Mesendoderm (in vitro differentiated cells): ENCODE measurements around the gene EIF3I.

Source experiments
- DNase-seq: peaks from one replicate; pipeline ENCODE4 v3.0.0; 2013
- H2AK5ac ChIP-seq: 2 replicates; pipeline ENCODE4 v1.6.1; 2013; ENCODE audit warnings: low read length, inconsistent platforms
- H2BK120ac ChIP-seq: 2 replicates; pipeline ENCODE4 v1.6.1; 2013; ENCODE audit warnings: low read depth, mild to moderate bottlenecking, low read length, moderate library complexity, mixed read lengths
- H2BK15ac ChIP-seq: replicated peaks from 2 replicates; pipeline ENCODE4 v1.6.1; 2013; ENCODE audit warnings: low read depth, mild to moderate bottlenecking, moderate library complexity
- H2BK5ac ChIP-seq: 2 replicates; pipeline ENCODE4 v1.6.1; 2013; ENCODE audit warnings: low read length, inconsistent platforms
- H3K18ac ChIP-seq: 2 replicates; pipeline ENCODE4 v1.6.1; 2013; ENCODE audit warnings: mild to moderate bottlenecking, low read length, mixed read lengths
- H3K23ac ChIP-seq: one replicate; pipeline ENCODE4 v1.6.1; 2013; ENCODE audit warnings: low read length
- H3K27ac ChIP-seq: 2 replicates; pipeline ENCODE4 v1.5.1; 2013; ENCODE audit warnings: low read depth, mild to moderate bottlenecking, inconsistent platforms, low read length, moderate library complexity
- H3K27me3 ChIP-seq: 2 replicates; pipeline ENCODE4 v1.6.1; 2013; ENCODE audit warnings: low read length, control low read depth, mild to moderate bottlenecking, inconsistent platforms; ENCODE audit not compliant: insufficient read depth, poor library complexity
- H3K36me3 ChIP-seq: 2 replicates; pipeline ENCODE4 v1.6.1; 2013; ENCODE audit warnings: low read length, inconsistent platforms; ENCODE audit not compliant: control insufficient read depth, insufficient read depth
- H3K4ac ChIP-seq: one replicate; pipeline ENCODE4 v1.6.1; 2013; ENCODE audit warnings: low read depth, mild to moderate bottlenecking, low read length, moderate library complexity
- H3K4me1 ChIP-seq: 2 replicates; pipeline ENCODE4 v1.6.1; 2013; ENCODE audit warnings: low read depth, low read length, inconsistent platforms; ENCODE audit not compliant: control insufficient read depth
- H3K4me2 ChIP-seq: 2 replicates; pipeline ENCODE4 v1.6.1; 2013; ENCODE audit warnings: low read length
- H3K4me3 ChIP-seq: 2 replicates; pipeline ENCODE4 v1.5.1; 2013; ENCODE audit warnings: mild to moderate bottlenecking, low read length
- H3K56ac ChIP-seq: one replicate; pipeline ENCODE4 v1.6.1; 2013; ENCODE audit warnings: low read length
- H3K79me1 ChIP-seq: 2 replicates; pipeline ENCODE4 v1.6.1; 2013; ENCODE audit warnings: low read length, inconsistent platforms
- H3K79me2 ChIP-seq: 2 replicates; pipeline ENCODE4 v1.6.1; 2013; ENCODE audit warnings: mild to moderate bottlenecking, low read length; ENCODE audit not compliant: control insufficient read depth, insufficient read depth
- H3K9ac ChIP-seq: 2 replicates; pipeline ENCODE4 v1.6.1; 2013; ENCODE audit warnings: low read length, inconsistent platforms
- H4K5ac ChIP-seq: one replicate; pipeline ENCODE4 v1.6.1; 2013; ENCODE audit warnings: low read length
- H4K8ac ChIP-seq: one replicate; pipeline ENCODE4 v1.6.1; 2013; ENCODE audit warnings: low read depth, mild to moderate bottlenecking, control low read depth, low read length, moderate library complexity
- WGBS: extraction: QIAGEN DNeasy Blood & Tissue Kit; methylation state at CpG from one replicate; pipeline ENCODE4 v1.1.7; 2013; ENCODE audit warnings: low lambda C conversion rate, missing lambda C conversion rate; ENCODE audit not compliant: insufficient coverage; ENCODE audit errors: extremely low coverage; 5-methylcytosine and 5-hydroxymethylcytosine counted together

EIF3I gene

DNA sequence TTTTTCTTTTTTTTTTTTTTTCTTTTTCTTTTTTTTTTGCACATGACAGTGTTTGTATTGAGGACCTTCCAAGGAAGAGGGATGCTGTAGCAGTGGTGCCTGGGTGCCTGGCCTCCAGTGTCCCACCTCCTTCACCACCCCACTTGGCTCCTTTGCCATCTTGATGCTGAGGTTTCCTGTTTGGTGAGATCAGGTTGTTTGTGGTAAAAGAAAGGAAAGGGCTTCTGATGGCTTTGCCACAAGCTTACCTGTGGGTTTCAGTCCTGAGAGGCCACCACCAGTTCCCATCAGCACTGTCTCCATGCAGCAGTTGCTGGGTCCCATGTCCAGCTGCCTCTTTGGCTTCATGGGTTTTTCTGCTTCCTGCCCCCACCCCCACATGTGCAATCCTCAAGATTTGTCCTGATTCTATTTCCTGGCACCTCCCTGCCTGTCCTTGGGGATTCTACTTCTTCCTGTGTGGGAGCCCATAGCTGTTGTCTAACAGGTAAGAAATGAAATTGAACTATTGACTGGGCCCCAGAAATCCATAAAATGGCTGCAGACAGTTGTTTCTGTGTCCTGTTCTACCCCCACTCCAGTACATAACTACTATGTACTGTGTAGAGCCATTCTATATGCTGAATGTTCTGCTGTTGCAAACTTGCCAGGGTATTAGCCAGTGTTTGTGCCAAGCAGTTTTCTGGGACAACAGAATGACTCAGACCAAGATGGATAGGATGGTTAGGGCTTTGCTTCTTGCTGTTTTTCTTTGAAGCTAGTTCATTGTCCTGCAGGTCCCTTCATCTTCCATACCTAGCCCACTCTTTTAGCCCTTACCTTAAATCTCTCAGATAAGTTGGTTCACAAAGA, 26.0 kb upstream of the EIF3I start:
- H4K8ac ChIP-seq = no peak overlapping the region
- H3K23ac ChIP-seq = no peak overlapping the region
- no peak overlapping the region for H3K9ac ChIP-seq
- no peak for DNase-seq
- no peak overlapping the region for H2BK15ac ChIP-seq
- peaks cover 37% of the 10 kb centered on the region for H3K36me3 ChIP-seq
- H2AK5ac ChIP-seq = no peak overlapping the region
- H3K27me3 ChIP-seq = no peaks in the 10 kb centered on the region
- H3K4me2 ChIP-seq = no peak overlapping the region
- no peak overlapping the region for H3K18ac ChIP-seq
- H3K56ac ChIP-seq = no peak overlapping the region
- H2BK5ac ChIP-seq = no peak overlapping the region
- no peak overlapping the region for H3K4me3 ChIP-seq
- no peaks in the 10 kb centered on the region for H3K79me1 ChIP-seq
- H3K27ac ChIP-seq = no peak overlapping the region
- H2BK120ac ChIP-seq = no peak overlapping the region
- peaks cover 4% of the 10 kb centered on the region for H3K4me1 ChIP-seq
- no peaks in the 10 kb centered on the region for H3K79me2 ChIP-seq
- no peak overlapping the region for H4K5ac ChIP-seq
- H3K4ac ChIP-seq = no peak overlapping the region

- Histone ChIP-seq H2BK5ac (no peak overlapping the region), H3K4me2 (no peak overlapping the region), H3K56ac (no peak overlapping the region), H3K4ac (no peak overlapping the region), H3K9ac (no peak overlapping the region), H2BK120ac (no peak overlapping the region), H3K27ac (no peak overlapping the region), H3K36me3 (peaks cover 29% of the 10 kb centered on the region), H2BK15ac (no peak overlapping the region), H3K18ac (no peak overlapping the region), H3K27me3 (no peaks in the 10 kb centered on the region), H4K5ac (no peak overlapping the region), H3K4me1 (peaks cover 7% of the 10 kb centered on the region), H2AK5ac (no peak overlapping the region), H3K4me3 (no peak overlapping the region), H3K79me1 (no peaks in the 10 kb centered on the region), H3K23ac (no peak overlapping the region), H3K79me2 (no peaks in the 10 kb centered on the region), H4K8ac (no peak overlapping the region)
- no peak for DNase-seq
- WGBS = no CpG with 5 or more reads among the region's 1 CpG
Measured at GRCh38 chr1:32197074-32197473, 25.1 kb upstream of the EIF3I start.

DNA sequence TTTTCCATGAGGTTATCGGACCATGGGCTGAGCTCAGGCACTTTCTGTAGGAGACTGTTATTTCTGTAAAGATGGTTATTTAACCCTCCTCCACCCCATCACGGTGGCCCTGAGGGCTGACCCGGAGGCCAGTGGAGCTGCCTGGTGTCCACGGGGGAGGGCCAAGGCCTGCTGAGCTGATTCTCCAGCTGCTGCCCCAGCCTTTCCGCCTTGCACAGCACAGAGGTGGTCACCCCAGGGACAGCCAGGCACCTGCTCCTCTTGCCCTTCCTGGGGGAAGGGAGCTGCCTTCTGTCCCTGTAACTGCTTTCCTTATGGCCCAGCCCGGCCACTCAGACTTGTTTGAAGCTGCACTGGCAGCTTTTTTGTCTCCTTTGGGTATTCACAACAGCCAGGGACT, 24.4 kb upstream of the EIF3I start:
- Histone ChIP-seq H4K8ac (no peak overlapping the region), H3K4me3 (no peak overlapping the region), H4K5ac (no peak overlapping the region), H3K23ac (no peak overlapping the region), H3K79me2 (no peaks in the 10 kb centered on the region), H3K79me1 (no peaks in the 10 kb centered on the region), H2BK120ac (no peak overlapping the region), H3K27ac (no peak overlapping the region), H2AK5ac (no peak overlapping the region), H2BK15ac (no peak overlapping the region), H3K27me3 (no peaks in the 10 kb centered on the region), H3K56ac (no peak overlapping the region), H3K9ac (no peak overlapping the region), H3K36me3 (peaks cover 27% of the 10 kb centered on the region), H2BK5ac (no peak overlapping the region), H3K4me1 (peaks cover 7% of the 10 kb centered on the region), H3K18ac (no peak overlapping the region), H3K4ac (no peak overlapping the region), H3K4me2 (no peak overlapping the region)
- WGBS = no CpG with 5 or more reads among the region's 6 CpGs
- DNase-seq = no peak

- no peak overlapping the region for H2BK5ac ChIP-seq
- no peak for DNase-seq
- no peak overlapping the region for H3K56ac ChIP-seq
- no peak overlapping the region for H4K8ac ChIP-seq
- no peaks in the 10 kb centered on the region for H3K27me3 ChIP-seq
- H2BK15ac ChIP-seq = no peak overlapping the region
- H3K4ac ChIP-seq = no peak overlapping the region
- no CpG with 5 or more reads among the region's 3 CpGs for WGBS
- no peak overlapping the region for H4K5ac ChIP-seq
- no peak overlapping the region for H2BK120ac ChIP-seq
- H3K36me3 ChIP-seq = peaks cover 23% of the 10 kb centered on the region
- no peaks in the 10 kb centered on the region for H3K79me1 ChIP-seq
- no peak overlapping the region for H3K4me3 ChIP-seq
- no peak overlapping the region for H3K23ac ChIP-seq
- no peak overlapping the region for H3K27ac ChIP-seq
- H3K9ac ChIP-seq = no peak overlapping the region
- no peaks in the 10 kb centered on the region for H3K79me2 ChIP-seq
- H2AK5ac ChIP-seq = no peak overlapping the region
- no peak overlapping the region for H3K18ac ChIP-seq
- H3K4me1 ChIP-seq = peaks cover 7% of the 10 kb centered on the region
- H3K4me2 ChIP-seq = no peak overlapping the region
Measured at GRCh38 chr1:32198237-32199042, 23.8 kb upstream of the EIF3I start.

GRCh38 chr1:32199043-32199716, 23.0 kb upstream of the EIF3I start:
- H3K79me1 ChIP-seq = no peaks in the 10 kb centered on the region
- no peak overlapping the region for H3K4me3 ChIP-seq
- H4K8ac ChIP-seq = no peak overlapping the region
- no peak overlapping the region for H3K4me2 ChIP-seq
- H3K18ac ChIP-seq = no peak overlapping the region
- H3K27me3 ChIP-seq = no peaks in the 10 kb centered on the region
- no peak overlapping the region for H3K9ac ChIP-seq
- no CpG with 5 or more reads among the region's 4 CpGs for WGBS
- peaks cover 7% of the 10 kb centered on the region for H3K4me1 ChIP-seq
- H3K23ac ChIP-seq = no peak overlapping the region
- no peak overlapping the region for H2BK5ac ChIP-seq
- H4K5ac ChIP-seq = no peak overlapping the region
- H3K56ac ChIP-seq = peak overlapping the region; percentile 34
- H3K27ac ChIP-seq = no peak overlapping the region
- H3K4ac ChIP-seq = no peak overlapping the region
- no peaks in the 10 kb centered on the region for H3K79me2 ChIP-seq
- no peak for DNase-seq
- peaks cover 18% of the 10 kb centered on the region for H3K36me3 ChIP-seq
- no peak overlapping the region for H2AK5ac ChIP-seq
- no peak overlapping the region for H2BK15ac ChIP-seq
- no peak overlapping the region for H2BK120ac ChIP-seq
